GOT3 (cell line): ENCODE results near the gene PIGL.

Experiments
- DNase-seq: peaks from one replicate; lab custom pipeline; 2025; ENCODE audit warnings: mixed read lengths; lab: John Stamatoyannopoulos, UW

The PIGL gene

DNA sequence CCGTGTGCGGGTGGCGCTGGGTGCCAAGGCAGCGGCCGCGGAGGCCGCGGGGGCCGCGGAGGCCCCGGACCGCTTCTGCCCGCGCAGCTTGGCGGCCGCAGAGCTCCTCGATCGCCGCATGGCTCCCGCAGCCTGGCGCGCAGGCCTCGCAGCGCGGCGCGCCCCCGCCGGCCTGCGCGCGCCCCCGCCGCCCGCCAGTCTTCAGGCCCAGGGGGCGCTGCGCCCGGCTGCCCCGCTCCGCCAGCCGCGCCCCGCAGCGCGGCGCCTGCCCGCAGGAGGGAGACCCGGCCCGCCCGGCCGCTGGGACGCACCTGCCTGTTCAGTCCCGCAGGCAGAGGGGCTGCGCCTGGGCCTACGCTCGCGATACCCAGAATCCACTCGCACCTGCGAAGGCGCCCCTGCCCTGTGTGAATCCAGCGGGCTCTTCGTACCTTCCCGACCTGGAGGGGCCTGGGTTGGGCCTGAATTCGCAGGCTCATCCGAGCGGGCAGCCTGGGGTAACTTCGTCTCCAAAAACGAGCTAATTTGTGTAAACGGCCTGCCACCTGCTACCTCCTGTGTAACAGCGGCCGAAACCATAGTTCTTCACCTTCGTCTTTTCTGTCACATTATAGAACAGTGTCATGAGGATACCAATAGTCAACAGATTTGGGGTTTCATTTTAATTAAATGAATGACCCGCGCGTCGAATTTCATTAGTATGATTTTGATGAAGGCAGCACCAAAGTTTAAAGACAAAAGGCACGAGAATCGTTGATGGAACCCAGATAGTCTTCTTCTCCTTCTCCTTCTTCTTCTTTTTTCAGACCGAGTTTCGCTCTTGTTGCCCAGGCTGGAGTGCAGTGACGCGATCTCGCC, 136.5 kb downstream of the PIGL start, which contains the start of gene CENPV:
Gene CENPV (minus strand): TSS at position 153 of the 858 bp plus-strand sequence. CDS start 33 bp downstream, at position 120.
- DNase-seq: no peak

DNA sequence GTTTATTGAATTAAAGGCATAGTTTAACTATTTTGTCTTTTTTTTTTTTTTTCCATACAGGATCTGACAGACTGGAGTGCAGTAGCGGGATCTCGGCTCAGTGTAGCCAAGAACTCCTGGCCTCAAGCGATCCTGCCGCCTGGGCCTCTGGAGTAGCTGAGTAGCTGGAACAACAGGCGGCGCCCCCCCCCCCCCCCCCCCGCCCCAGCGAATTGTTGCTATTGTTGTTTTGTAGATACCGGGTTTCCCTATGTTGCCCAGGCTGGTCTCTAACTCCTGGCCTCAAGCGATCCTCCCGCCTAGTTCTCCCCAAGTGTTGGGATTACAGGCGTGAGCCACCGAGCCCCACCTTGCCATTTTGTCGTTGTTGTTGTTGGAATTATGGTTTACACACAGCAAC, 137.6 kb downstream of the PIGL start:
- DNase-seq: no peak

DNA sequence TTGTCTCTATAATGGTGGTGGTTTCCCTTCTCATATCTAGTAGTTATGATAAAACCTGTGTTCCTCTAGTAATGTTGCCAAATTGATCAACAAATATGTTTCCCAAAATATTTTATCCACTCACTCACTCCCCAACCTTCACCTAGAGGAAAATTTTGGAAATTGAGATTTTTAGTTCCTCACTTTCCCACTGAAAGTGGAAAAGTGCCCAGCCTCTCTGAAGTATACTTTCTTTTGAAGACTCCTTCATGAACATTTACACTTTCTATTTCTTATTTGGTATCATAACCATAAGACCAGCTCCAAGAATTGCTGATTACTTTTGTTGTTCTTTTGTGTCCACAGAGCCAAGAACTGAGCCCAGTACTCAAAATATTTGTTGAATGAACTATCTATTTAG, 141.4 kb downstream of the PIGL start:
- no peak for DNase-seq

DNA sequence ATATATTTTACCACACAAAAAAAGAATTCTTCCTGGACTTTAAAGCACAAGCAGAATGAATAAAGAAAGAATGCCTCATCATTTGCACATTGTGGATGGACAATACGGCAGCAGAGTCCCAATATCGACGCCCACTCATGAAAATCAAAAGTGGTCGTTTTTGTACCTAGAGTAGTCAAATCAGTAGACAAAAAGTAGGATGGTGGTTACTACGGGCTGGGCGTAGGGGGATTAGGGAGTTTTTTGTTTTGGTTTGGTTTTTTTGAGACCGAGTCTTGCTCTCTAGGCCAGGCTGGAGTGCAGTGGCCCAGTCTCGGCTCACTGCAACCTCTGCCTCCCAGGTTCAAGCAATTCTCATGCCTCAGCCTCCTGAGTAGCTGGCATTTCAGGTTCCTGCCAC, 144.9 kb downstream of the PIGL start:
- DNase-seq: no peak

DNA sequence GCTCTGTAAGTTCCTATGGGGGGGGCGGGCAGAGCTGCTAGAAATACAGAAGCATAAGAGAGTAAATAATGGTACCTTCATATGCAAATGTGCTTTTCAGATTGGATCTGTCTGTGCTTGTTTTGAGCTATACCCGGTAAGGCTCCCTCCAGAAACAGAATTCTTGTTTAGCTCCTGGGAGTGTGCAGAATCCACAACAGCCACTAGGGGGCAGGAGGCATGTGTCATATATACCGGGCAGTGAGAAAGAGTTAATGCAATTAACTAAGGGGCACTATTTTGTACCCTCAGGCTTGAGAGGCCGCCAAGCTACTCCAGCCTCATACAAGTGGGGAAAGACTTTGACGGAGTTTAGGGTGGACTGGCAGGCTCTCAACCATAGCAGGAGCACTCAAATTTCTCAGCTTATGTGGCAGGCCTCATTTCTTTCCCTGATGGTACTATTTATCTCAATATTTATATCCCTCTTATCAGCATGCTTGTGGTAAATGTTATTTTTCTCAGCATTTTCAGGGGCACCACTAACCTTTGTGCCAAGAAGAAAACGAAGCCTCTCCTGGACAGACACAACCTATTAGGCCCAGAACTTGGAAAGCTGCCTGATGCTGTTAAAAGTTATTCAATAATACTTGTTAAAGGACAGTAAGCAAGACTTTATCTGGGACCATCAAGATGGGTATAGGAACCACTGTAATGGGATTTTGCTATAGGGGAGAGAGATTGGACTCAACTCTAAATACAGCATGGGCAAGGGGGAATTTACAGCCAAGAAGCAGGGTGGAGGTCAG, 146.9 kb downstream of the PIGL start:
- peak; percentile 27 for DNase-seq

DNA sequence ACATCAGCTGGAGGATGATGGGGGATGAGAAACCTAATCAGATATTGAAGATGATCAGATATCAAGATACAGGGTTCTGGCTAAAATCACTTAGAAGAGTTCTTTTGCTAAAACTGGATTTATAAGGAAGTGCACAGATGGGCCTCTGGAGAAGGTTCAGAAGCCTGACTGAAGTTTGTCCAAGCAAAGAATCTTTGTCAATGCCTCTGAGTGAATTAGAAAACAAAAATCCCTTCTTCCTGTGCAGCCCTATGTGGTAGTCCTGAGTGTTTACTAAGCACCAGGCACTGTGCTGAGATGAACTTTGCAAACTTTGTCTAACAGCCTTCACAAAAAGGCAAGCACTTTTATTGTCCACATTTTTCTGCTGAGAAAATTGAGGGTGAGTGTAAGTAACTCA, 147.6 kb downstream of the PIGL start:
- no peak for DNase-seq

DNA sequence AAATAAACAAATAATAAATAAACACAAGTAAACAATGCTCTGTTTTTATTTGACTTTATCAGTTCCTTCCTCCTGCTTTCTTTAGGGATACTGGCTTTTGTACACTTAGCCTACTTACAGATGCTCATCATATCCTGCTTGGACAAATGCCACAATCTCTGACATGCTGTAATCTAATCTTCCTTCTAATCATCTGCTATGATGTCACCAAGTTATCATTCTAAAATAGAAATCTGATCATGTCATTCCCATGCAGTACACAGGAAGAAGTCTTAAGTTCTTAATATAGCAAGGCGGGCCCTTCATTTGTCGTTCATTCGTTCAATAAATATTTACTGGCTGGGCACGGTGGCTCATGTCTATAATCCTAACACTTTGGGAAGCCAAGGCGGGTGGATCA, 154.7 kb downstream of the PIGL start:
- no peak for DNase-seq

DNA sequence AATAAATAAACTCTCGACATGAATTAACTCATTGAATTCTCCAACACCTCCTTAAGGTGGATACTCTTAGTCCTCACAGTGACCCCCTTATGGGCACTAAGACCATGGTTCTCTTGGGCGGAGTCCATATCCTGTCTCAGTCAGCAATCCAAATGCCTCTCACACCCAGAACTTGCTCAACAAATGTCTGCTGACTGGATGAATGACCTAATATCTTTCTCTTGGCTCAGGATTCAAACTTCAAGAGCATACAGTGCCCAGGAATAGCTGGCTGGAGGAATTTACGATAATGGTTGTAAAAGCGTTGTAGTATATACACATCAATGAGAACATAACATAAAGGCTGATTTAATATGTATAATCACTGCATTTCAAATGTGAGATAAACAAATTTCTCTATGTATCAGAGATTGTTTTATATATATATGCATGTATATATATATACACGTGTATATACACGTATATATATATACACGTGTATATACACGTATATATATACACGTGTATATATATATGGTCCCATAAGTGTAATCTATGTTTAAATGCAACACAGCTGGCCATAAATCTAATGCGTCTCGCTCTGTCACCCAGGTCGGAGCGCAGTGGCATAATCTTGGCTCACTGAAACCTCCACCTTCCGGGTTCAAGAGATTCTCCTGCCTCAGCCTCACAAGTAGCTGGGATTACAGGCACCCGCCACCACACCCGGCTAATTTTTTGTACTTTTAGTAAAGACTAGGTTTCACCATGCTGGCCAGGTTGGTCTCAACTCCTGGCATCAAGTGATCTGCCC, 157.3 kb downstream of the PIGL start:
- DNase-seq: no peak
